ENCODE measurements around the gene MCC. TPM values are rescaled to one million over a fixed set of nuclear protein-coding genes. Genes with fewer than 3 reads are reported as not detected.
A peak's percentile ranks its signal among the peaks of the same experiment; 100 is the strongest.

Gene MCC
- total RNA-seq, 1 donor from 2014 or later = 47.7 TPM

GRCh38 chr5:113172231-113172826 is 315.9 kb downstream of the MCC start:
- no peak for DNase-seq

DNA sequence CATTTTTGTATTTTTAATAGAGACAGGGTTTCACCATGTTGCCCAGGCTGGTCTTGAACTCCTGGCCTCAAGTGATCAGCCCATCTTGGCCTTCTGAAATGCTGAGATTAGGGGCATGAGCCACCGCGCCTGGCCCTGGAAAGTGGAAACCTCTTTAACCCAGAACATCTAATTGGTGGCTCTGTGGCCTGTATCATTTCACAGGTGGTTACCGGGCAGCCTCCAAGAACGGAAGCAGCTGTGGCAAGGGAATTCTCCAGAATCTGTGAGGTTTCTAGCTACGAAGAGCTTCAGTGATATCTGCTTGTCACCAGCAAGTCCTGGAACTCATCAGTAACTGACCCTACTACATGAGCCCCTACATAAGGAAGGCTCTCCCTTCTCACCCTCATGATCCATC is 316.7 kb downstream of the MCC start:
- no peak for DNase-seq

DNA sequence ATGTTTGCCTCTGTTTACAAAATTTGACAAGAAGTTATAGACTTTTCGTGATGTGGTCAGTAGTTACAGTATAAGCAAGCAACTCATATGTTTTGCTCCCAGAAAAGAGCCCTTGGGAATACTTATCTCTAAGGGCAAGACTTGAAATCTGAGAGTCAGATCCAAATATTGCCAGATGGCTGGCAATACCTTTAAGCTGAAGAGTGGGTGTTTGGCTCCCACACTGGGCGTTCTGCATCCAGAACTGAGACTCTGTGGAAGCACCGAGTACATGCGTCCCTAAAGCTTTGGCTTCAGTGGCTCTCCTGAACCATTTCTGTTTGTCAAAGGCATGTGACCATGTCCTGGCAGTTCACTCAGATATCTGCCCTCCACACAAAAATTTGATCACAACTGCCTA is 317.5 kb downstream of the MCC start:
- DNase-seq = no peak

- no peak for DNase-seq
These were observed 318.5 kb downstream of the MCC start for GRCh38 chr5:113169720-113170119.

GRCh38 chr5:113167985-113168384 is 320.3 kb downstream of the MCC start:
- DNase-seq = no peak

DNA sequence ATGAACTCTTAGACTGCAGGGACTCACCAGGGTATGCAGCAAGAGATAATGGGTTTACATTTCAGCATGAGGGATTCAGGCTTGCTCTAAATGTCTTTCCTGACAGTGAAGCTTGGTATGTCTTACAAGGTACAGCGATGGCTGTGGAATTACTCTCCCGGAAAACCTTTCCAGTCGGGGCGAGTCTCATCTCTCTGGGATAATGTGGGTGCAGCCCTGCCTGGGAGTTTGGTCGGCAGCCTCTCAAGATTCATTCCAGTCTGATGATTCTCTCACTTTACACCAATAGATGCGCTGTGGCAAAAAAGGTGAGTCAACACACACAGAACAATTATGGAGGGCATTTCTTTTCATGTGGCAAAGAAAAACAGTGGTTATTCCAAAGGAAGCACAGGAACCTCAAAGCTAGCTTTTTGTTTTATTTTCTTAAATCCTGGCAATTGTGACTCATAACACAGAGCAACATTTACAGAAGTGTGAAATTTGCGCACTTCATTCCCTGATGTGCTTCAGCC is 321.3 kb downstream of the MCC start:
- DNase-seq = no peak

DNA sequence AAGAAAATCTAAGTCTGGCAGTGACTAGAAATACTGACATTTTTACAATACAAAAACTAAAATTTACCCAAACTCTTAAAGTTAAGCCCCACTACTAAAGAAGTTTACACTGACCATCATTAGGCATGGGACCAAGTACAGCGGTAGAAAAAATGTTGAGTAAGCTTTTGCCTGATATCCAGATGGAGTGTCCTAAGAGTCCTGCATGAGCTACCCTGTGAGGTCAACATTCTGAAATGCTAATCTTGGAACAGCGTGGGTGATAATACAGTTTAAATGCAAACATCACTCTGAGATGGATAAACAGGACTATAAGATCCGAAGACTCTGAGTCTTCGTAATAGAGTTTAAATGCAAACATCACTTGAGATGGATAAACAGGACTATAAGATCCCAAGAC is 322.0 kb downstream of the MCC start:
- no peak for DNase-seq

- DNase-seq = no peak
These were observed 324.2 kb downstream of the MCC start for GRCh38 chr5:113164021-113164420.

GRCh38 chr5:113163328-113163727 is 324.9 kb downstream of the MCC start:
- DNase-seq = no peak

- no peak for DNase-seq
These were observed 325.5 kb downstream of the MCC start for GRCh38 chr5:113162770-113163169.

- no peak for DNase-seq
These were observed 326.0 kb downstream of the MCC start for GRCh38 chr5:113162208-113162607.

DNA sequence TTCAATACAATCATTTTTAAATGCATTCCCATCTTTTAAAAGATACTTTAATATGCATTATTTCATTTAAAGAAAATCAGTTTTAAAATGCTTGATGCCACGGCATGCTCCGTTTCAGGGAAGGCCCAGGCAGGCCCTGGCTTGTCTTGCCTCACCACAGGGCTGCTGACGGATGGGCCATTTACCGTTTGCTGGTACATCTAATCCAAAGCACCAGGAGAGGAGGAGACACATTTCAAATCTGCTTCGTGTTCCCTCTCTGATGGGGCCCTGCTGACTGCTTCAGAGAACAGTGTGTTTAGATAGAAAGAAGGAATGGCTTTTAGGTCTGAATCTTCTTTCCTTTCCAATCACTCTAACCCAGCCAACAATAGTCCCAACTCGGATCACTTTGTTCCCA is 326.4 kb downstream of the MCC start:
- DNase-seq = no peak

DNA sequence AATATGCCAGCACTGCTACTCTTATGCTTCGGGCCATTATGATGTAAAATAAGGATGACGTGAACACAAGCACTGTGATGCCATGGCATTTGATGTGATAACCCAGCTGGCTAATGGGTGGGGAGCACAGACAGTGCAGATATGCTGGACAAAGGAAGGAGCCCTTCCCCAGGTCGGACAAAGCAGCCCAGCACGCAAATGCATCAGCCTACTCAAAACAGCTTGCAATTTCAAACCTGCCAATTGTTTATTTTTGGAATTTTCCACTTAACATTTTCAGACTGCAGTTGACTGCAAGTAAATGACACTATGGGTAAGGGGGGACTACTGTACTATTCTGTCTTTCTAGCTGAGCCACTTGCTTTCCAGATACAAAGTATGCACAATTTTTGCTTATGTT is 330.4 kb downstream of the MCC start:
- DNase-seq = no peak

- no peak for DNase-seq
These were observed 331.9 kb downstream of the MCC start for GRCh38 chr5:113156271-113156877.

DNA sequence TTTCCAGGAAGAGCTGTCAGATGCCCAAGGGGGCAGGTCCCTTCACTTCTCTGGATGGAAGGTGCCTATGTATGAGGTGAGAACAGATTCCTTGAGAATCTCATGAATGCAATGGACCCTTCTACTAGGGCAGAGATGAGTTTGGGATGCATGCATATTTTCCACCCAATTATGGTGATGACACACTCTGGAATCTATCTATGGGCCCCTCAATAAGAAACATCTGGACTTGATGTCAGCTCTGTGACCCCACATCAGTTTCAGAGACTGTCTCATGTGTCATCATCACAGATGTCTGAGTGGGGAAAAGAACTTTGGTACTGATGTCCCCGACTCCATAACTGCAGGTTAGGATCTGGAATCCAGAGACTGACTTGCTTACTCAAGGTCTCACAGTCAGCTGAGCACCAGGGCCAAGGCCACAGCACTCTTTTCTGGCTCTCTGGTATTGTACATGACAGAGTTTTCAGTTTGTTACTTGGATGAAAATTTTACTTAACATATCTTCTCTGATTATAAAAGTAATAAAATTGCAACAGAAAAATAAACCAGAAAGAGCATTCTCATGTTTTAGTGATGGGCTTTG is 334.6 kb downstream of the MCC start:
- peak; percentile 49 for DNase-seq

- no peak for DNase-seq
These were observed 335.9 kb downstream of the MCC start for GRCh38 chr5:113152380-113152740.

GRCh38 chr5:113151641-113152379 is 336.4 kb downstream of the MCC start:
- no peak for DNase-seq

GRCh38 chr5:113150821-113151220 is 337.4 kb downstream of the MCC start:
- DNase-seq = no peak

GRCh38 chr5:113150221-113150620 is 338.0 kb downstream of the MCC start:
- DNase-seq = no peak

DNA sequence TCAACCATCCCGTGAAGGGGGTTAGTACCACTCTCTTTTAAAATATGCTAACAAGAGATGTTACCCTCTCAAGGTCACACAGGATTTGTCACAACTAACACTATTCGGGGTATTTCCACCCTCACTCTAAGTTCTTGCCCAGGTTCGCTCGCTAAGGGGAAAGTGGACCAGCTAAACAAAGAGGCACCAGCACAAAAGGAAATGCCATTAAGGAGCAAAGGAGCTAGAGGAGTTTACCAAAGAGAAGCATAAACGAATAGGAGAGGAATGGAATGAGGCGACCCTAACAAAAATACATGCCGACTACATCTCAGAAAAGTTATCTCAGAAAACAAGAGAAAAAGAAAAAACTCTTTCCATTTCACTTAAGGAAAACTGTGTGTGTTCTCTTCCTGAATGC is 340.7 kb downstream of the MCC start:
- DNase-seq = no peak

DNA sequence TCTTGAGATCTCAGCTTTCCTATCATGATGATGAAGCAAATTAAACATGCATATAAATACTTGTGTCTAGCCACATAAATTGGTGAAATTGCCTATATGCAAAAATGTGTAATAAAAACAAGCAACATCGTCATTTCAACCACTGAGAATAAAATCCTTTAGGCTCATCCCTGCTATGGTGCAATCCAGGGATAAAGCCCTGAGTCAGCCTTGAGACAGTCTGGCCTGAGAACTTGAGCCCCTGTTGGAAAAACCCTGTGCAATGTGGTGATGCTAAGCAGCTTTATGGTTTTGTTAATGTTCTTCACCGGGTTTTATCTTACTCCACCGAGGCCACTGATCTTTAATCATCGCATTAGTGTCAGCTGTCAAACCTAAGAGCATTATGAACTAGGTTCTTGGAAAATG is 341.1 kb downstream of the MCC start:
- DNase-seq = no peak

DNA sequence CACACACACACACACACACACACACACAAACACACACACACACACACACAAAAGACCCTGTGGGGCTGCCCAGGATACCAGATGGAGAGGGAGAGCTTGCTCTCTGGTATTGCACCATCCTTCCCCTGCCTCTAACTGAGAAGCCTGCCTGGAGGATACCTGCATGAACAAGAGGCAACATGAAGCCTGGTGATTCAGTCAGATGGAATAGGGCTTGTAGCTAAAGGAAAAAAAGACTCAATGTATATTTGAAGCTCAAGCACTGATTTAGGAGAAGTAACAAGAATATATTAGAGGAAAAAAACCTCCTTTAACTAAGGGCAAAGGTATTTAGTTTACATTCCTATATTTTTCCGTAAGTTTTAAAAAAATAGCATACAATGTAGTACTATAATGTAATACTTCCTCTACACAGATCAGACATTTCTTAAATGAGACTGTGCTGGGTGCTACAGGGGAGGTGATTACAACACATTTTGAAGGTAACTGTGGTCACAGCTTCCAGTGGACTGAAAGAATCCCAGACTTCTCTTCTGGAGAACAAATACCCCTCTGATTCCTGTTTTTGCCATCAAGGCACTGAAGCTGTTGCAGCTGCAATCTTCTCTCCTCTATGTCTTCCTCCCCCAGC is 342.4 kb downstream of the MCC start:
- DNase-seq = no peak

DNA sequence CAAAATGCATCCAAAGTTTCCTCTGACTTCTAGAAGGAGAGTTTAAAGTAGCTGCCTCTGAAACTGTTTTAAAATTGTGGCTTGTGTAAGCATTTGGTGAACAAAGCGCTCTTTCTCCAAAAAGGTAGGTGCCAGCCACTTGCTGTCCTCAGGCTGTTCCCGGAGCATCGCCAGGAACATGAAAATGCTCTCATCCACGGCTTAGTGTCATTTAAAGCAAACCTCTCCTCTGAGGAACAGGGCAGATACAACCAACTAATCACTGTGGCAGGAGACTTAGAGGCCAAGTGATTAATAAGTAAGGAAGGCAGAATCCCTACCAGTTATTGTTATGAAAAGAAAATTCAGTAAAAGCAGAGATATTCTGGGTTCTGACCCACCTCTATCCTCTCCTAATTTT is 346.1 kb downstream of the MCC start:
- DNase-seq = no peak
